ENCODE results near the gene OLFML1. TPM values are rescaled to one million over a fixed set of nuclear protein-coding genes. Genes with fewer than 3 reads are reported as not detected.

OLFML1 gene
- total RNA-seq, 1 experiment from 2014 or later: not detected

DNA sequence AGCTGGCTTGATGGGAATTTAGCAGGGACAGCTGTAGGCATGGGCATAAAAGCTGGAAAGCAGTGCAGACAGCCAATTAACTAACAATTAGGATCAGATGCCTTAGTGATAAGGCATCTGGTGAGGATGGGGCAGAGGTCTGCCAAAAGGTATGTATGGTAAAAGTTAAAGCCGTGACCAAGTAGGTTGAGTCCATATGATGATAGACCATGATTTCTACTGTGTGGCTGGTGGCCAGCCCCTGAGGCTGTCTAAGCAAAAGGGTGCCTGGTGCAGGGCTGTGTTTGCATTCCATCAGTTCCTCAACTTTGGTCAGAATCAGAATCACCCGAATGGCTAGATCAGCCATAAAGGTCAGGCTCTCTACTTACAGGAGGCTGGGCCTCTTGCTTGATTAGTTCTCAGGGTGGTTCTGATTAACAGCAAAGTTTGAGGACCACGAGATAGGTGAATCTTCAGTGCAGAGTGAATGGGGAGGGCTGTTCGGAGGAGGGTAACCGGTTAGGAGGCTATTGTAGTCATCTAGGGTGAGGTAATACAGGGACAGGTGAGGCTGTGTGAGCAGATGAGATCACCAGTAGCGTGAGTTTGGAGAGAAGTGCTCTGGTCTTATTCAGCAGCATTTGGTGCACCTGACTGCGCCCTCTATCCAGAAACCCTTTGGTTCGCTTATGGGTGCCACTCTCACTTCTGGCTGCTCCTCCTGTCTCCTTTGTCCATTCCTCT lies 55.7 kb downstream of the OLFML1 start:
- ATAC-seq (no peak), DNase-seq (no peak)
- peaks cover 40% of the 10 kb centered on the region for H3K27me3 ChIP-seq (ENCODE audit: low read length)
- H3K9me2 ChIP-seq (replicated peaks; ENCODE audit: low read length): no peaks in the 10 kb centered on the region
- TF ChIP-seq, protein P1, sequence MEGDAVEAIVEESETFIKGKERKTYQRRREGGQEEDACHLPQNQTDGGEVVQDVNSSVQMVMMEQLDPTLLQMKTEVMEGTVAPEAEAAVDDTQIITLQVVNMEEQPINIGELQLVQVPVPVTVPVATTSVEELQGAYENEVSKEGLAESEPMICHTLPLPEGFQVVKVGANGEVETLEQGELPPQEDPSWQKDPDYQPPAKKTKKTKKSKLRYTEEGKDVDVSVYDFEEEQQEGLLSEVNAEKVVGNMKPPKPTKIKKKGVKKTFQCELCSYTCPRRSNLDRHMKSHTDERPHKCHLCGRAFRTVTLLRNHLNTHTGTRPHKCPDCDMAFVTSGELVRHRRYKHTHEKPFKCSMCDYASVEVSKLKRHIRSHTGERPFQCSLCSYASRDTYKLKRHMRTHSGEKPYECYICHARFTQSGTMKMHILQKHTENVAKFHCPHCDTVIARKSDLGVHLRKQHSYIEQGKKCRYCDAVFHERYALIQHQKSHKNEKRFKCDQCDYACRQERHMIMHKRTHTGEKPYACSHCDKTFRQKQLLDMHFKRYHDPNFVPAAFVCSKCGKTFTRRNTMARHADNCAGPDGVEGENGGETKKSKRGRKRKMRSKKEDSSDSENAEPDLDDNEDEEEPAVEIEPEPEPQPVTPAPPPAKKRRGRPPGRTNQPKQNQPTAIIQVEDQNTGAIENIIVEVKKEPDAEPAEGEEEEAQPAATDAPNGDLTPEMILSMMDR (conservative IDR thresholded peaks at IDR 0.05; ENCODE audit: low read depth, low read length): no peak
- no peak overlapping the region for H3K9ac ChIP-seq (ENCODE audit: low read length)
- H3K27ac ChIP-seq (ENCODE audit: low read length): no peak overlapping the region
- no peaks in the 10 kb centered on the region for H3F3A ChIP-seq (ENCODE audit: low read length, unreplicated experiment)
- no peaks in the 10 kb centered on the region for H3K9me3 ChIP-seq (ENCODE audit: low read length)
- ChIA-PET POLR2A (ENCODE audit: unreplicated experiment) (no interaction called here), CTCF (no interaction called here)
- H3K4me2 ChIP-seq (ENCODE audit: low read length): no peak overlapping the region
- no peaks in the 10 kb centered on the region for H4K20me1 ChIP-seq (ENCODE audit: low read length)
- no peaks in the 10 kb centered on the region for H3K4me1 ChIP-seq (ENCODE audit: insufficient read depth, low read length)
- no TSS peak for BruUV-seq (replicated peaks)
- no peak overlapping the region for H3K4me3 ChIP-seq (ENCODE audit: low read length)
- H2AFZ ChIP-seq (ENCODE audit: low read length): no peak overlapping the region
- no peaks in the 10 kb centered on the region for H3K36me3 ChIP-seq (ENCODE audit: low read depth, low read length)
- H3K79me2 ChIP-seq (ENCODE audit: low read length): no peaks in the 10 kb centered on the region
- intact Hi-C loops (cut with micrococcal nuclease): no loop called here

DNA sequence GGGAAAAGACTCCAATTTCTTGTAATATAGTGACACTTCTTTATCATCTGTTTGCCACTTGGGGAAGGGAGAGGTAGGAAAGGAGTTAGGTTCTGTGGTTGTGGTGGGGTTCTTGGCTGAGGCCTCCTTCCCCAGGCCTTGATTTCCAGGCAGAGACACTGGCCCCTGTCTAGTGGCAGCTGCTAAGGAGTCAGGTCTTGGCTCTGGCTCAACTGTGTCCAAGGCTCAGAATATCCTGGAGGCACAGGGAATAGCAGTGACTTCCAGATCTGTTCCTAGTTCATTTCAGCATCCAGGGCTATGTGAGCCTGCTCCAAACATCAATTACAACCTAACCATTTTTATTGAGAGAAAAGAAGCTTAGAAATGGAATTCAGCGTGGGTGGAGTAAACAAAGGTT lies 58.0 kb downstream of the OLFML1 start:
- Histone ChIP-seq H3K4me2 (ENCODE audit: low read length) (no peak overlapping the region), H3K27me3 (ENCODE audit: low read length) (peaks cover 25% of the 10 kb centered on the region), H3K79me2 (ENCODE audit: low read length) (no peaks in the 10 kb centered on the region), H3K9ac (ENCODE audit: low read length) (no peak overlapping the region), H3K9me3 (ENCODE audit: low read length) (no peaks in the 10 kb centered on the region), H4K20me1 (ENCODE audit: low read length) (no peaks in the 10 kb centered on the region), H3K27ac (ENCODE audit: low read length) (no peak overlapping the region), H3K9me2 (replicated peaks; ENCODE audit: low read length) (no peaks in the 10 kb centered on the region), H3F3A (ENCODE audit: low read length, unreplicated experiment) (no peaks in the 10 kb centered on the region), H3K4me1 (ENCODE audit: insufficient read depth, low read length) (no peaks in the 10 kb centered on the region), H3K36me3 (ENCODE audit: low read depth, low read length) (no peaks in the 10 kb centered on the region), H3K4me3 (ENCODE audit: low read length) (no peak overlapping the region), H2AFZ (ENCODE audit: low read length) (no peak overlapping the region)
- no TSS peak for BruUV-seq (replicated peaks)
- ChIA-PET POLR2A (ENCODE audit: unreplicated experiment) (no interaction called here), CTCF (no interaction called here)
- TF ChIP-seq, protein P1 (conservative IDR thresholded peaks at IDR 0.05; ENCODE audit: low read depth, low read length): no peak
- TF ChIP-seq EZH2phosphoT487 (IDR thresholded peaks at IDR 0.05; ENCODE audit: borderline replicate concordance, low read length): no peak
- TF ChIP-seq EZH2 (IDR thresholded peaks at IDR 0.05; ENCODE audit: low read length, unreplicated experiment): no peak
- no peak for DNase-seq
- intact Hi-C loops (cut with micrococcal nuclease): no loop called here
- no peak for ATAC-seq

DNA sequence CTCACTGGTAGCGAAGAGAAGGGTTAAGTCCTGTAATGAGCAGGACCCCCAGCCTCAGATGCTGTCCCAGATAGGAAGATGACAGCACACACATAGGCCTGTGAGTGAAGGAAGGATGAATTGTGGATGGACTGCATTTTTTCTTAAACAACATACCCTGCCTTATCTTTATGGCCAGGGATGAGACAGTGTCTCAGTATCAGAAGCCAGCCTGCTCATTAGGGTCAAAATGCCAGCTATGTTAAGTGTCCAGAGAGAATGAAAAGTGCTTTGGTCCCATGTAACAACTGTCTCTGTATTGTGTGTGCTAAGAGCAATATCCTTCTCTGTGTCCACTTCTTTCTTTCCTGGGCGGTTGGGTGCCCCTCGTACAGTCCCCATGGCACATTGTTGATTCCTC lies 58.7 kb downstream of the OLFML1 start:
- Histone ChIP-seq H3K4me1 (ENCODE audit: insufficient read depth, low read length) (no peaks in the 10 kb centered on the region), H3K9me3 (ENCODE audit: low read length) (no peaks in the 10 kb centered on the region), H3K27me3 (ENCODE audit: low read length) (peaks cover 18% of the 10 kb centered on the region), H3K9me2 (replicated peaks; ENCODE audit: low read length) (no peaks in the 10 kb centered on the region), H3K9ac (ENCODE audit: low read length) (no peak overlapping the region), H4K20me1 (ENCODE audit: low read length) (no peaks in the 10 kb centered on the region), H2AFZ (ENCODE audit: low read length) (no peak overlapping the region), H3F3A (ENCODE audit: low read length, unreplicated experiment) (no peaks in the 10 kb centered on the region), H3K4me3 (ENCODE audit: low read length) (no peak overlapping the region), H3K79me2 (ENCODE audit: low read length) (no peaks in the 10 kb centered on the region), H3K4me2 (ENCODE audit: low read length) (no peak overlapping the region), H3K36me3 (ENCODE audit: low read depth, low read length) (no peaks in the 10 kb centered on the region), H3K27ac (ENCODE audit: low read length) (no peak overlapping the region)
- CTCF ChIA-PET: no interaction called here
- POLR2A ChIA-PET (ENCODE audit: unreplicated experiment): no interaction called here
- BruUV-seq (replicated peaks): no TSS peak
- ATAC-seq (no peak), DNase-seq (no peak)
- intact Hi-C loops (cut with micrococcal nuclease): no loop called here
- TF ChIP-seq, protein P1 (conservative IDR thresholded peaks at IDR 0.05; ENCODE audit: low read depth, low read length): no peak
- no peak for TF ChIP-seq EZH2phosphoT487 (IDR thresholded peaks at IDR 0.05; ENCODE audit: borderline replicate concordance, low read length)
- TF ChIP-seq EZH2 (IDR thresholded peaks at IDR 0.05; ENCODE audit: low read length, unreplicated experiment): no peak
